Measurements from ENCODE around the gene THRA. TPM values are rescaled to one million over a fixed set of nuclear protein-coding genes. Genes with fewer than 3 reads are reported as not detected.

Gene THRA
- total RNA-seq, 1 donor from 2014 or later = 31.9 TPM

GRCh38 chr17:40089077-40089895, 26.5 kb downstream of the THRA start:
- Mint-ChIP-seq H3K4me3 (ENCODE audit: unreplicated experiment) (no peak overlapping the region), H3K9me3 (ENCODE audit: low read depth) (no peaks in the 10 kb centered on the region)

GRCh38 chr17:40090237-40091119, 27.7 kb downstream of the THRA start:
- H3K27ac Mint-ChIP-seq (ENCODE audit: unreplicated experiment) = no peak overlapping the region

More at GRCh38 chr17:40089077-40089895, 26.5 kb downstream of the THRA start:
- H3K27ac Mint-ChIP-seq (ENCODE audit: unreplicated experiment) = no peak overlapping the region
- peaks cover 15% of the 10 kb centered on the region for H3K4me1 Mint-ChIP-seq (ENCODE audit: low read depth)
- H3K27me3 Mint-ChIP-seq (ENCODE audit: low read depth) = no peaks in the 10 kb centered on the region
- peaks cover 29% of the 10 kb centered on the region for H3K36me3 Mint-ChIP-seq (ENCODE audit: low read depth)
- TF ChIP-seq CTCF (IDR thresholded peaks at IDR 0.05) = no peak
- DNase-seq (ENCODE audit: low spot score) = no peak

GRCh38 chr17:40091691-40092397, 29.1 kb downstream of the THRA start:
- no peak overlapping the region for H3K27ac Mint-ChIP-seq (ENCODE audit: unreplicated experiment)

More at GRCh38 chr17:40090237-40091119, 27.7 kb downstream of the THRA start:
- TF ChIP-seq CTCF (IDR thresholded peaks at IDR 0.05) = no peak
- Mint-ChIP-seq H3K4me3 (ENCODE audit: unreplicated experiment) (no peak overlapping the region), H3K36me3 (ENCODE audit: low read depth) (peaks cover 27% of the 10 kb centered on the region), H3K27me3 (ENCODE audit: low read depth) (no peaks in the 10 kb centered on the region), H3K4me1 (ENCODE audit: low read depth) (peaks cover 15% of the 10 kb centered on the region), H3K9me3 (ENCODE audit: low read depth) (no peaks in the 10 kb centered on the region)
- no peak for DNase-seq (ENCODE audit: low spot score)

GRCh38 chr17:40092581-40092980, 29.8 kb downstream of the THRA start:
- H3K4me1 Mint-ChIP-seq (ENCODE audit: low read depth) = peaks cover 20% of the 10 kb centered on the region
- H3K27me3 Mint-ChIP-seq (ENCODE audit: low read depth) = no peaks in the 10 kb centered on the region
- TF ChIP-seq CTCF (IDR thresholded peaks at IDR 0.05) = no peak
- H3K36me3 Mint-ChIP-seq (ENCODE audit: low read depth) = peaks cover 25% of the 10 kb centered on the region
- DNase-seq (ENCODE audit: low spot score) = no peak
- no peak overlapping the region for H3K27ac Mint-ChIP-seq (ENCODE audit: unreplicated experiment)
- H3K4me3 Mint-ChIP-seq (ENCODE audit: unreplicated experiment) = no peak overlapping the region
- no peaks in the 10 kb centered on the region for H3K9me3 Mint-ChIP-seq (ENCODE audit: low read depth)

More at GRCh38 chr17:40091691-40092397, 29.1 kb downstream of the THRA start:
- DNase-seq (ENCODE audit: low spot score) = no peak
- Mint-ChIP-seq H3K36me3 (ENCODE audit: low read depth) (peaks cover 30% of the 10 kb centered on the region), H3K4me3 (ENCODE audit: unreplicated experiment) (no peak overlapping the region), H3K9me3 (ENCODE audit: low read depth) (no peaks in the 10 kb centered on the region), H3K4me1 (ENCODE audit: low read depth) (peaks cover 18% of the 10 kb centered on the region), H3K27me3 (ENCODE audit: low read depth) (no peaks in the 10 kb centered on the region)
- no peak for TF ChIP-seq CTCF (IDR thresholded peaks at IDR 0.05)
